OCI-LY1 (cell line): Measurements from ENCODE around the gene ZNF491.

Experiments used
- H2AFZ ChIP-seq: fragments of 200-600 bp; sonication (generic), shearing (Covaris generic); 2 replicates; pipeline ENCODE4 v1.6.0; 2014; ENCODE audit warnings: antibody characterized with exemption, mild to moderate bottlenecking, low read length
- H3F3A ChIP-seq: fragments of 200-600 bp; sonication (generic), shearing (Covaris generic); 2 replicates; pipeline ENCODE4 v1.6.0; 2014; ENCODE audit warnings: mild to moderate bottlenecking, antibody characterized with exemption, low read length, moderate library complexity; ENCODE audit not compliant: insufficient read depth
- H3K27ac ChIP-seq: fragments of 200-600 bp; sonication (generic); 2 replicates; pipeline ENCODE4 v1.5.1; 2014; ENCODE audit warnings: low read length, mixed run types, mild to moderate bottlenecking, low read depth; ENCODE audit not compliant: poor library complexity, severe bottlenecking
- H3K27me3 ChIP-seq: fragments of 200-600 bp; sonication (generic); 2 replicates; pipeline ENCODE4 v1.6.0; 2014; ENCODE audit warnings: antibody characterized with exemption, mild to moderate bottlenecking, low read length, moderate library complexity; ENCODE audit not compliant: insufficient read depth
- H3K36me3 ChIP-seq: fragments of 200-600 bp; sonication (generic); 2 replicates; pipeline ENCODE4 v1.6.1; 2014; ENCODE audit warnings: mild to moderate bottlenecking, antibody characterized with exemption, low read length, moderate library complexity, mixed read lengths; ENCODE audit not compliant: insufficient read depth
- H3K4me1 ChIP-seq: fragments of 200-600 bp; sonication (generic); 2 replicates; pipeline ENCODE4 v1.5.1; 2014; ENCODE audit warnings: mild to moderate bottlenecking, low read length, moderate library complexity; ENCODE audit not compliant: insufficient read depth, severe bottlenecking
- H3K4me2 ChIP-seq: fragments of 200-600 bp; sonication (generic), shearing (Covaris generic); 2 replicates; pipeline ENCODE4 v1.6.1; 2014; ENCODE audit warnings: low read length
- H3K4me3 ChIP-seq: fragments of 200-600 bp; sonication (generic); 2 replicates; pipeline ENCODE4 v1.5.1; 2014; ENCODE audit warnings: low read length, low read depth, mild to moderate bottlenecking, mixed read lengths; ENCODE audit not compliant: poor library complexity, severe bottlenecking
- H3K79me2 ChIP-seq: fragments of 200-600 bp; shearing (Covaris generic); 2 replicates; pipeline ENCODE4 v1.6.1; 2016; ENCODE audit warnings: mixed run types, low read length, mixed read lengths; ENCODE audit not compliant: insufficient read depth
- H3K9ac ChIP-seq: fragments of 200-600 bp; sonication (generic), shearing (Covaris generic); 2 replicates; pipeline ENCODE4 v1.6.1; 2014; ENCODE audit warnings: mild to moderate bottlenecking, low read length, mixed read lengths
- H3K9me2 ChIP-seq: fragments of 200-600 bp; sonication (generic), shearing (Covaris generic); 2 replicates; pipeline ENCODE4 v1.6.1; 2014; ENCODE audit warnings: low read depth, mild to moderate bottlenecking, low read length, mixed read lengths
- H3K9me3 ChIP-seq: fragments of 200-600 bp; shearing (Covaris generic); 2 replicates; pipeline ENCODE4 v1.6.1; 2014; ENCODE audit warnings: low read length, mixed read lengths
- H4K20me1 ChIP-seq: fragments of 200-600 bp; sonication (generic), shearing (Covaris generic); 2 replicates; pipeline ENCODE4 v1.6.0; 2016; ENCODE audit warnings: mild to moderate bottlenecking, low read length; ENCODE audit not compliant: insufficient read depth
- EZH2 ChIP-seq: fragments of 200-600 bp; sonication (generic), shearing (Covaris generic); IDR thresholded peaks from 2 replicates; pipeline ENCODE4 v1.8.0; 2017; ENCODE audit warnings: borderline replicate concordance, mixed run types, mild to moderate bottlenecking, antibody characterized with exemption, low read length, moderate library complexity, mixed read lengths
- TF ChIP-seq, protein P1 (sequence below): fragments of 200-600 bp; sonication (generic), shearing (Covaris generic); IDR thresholded peaks from 2 replicates; pipeline ENCODE4 v1.5.1; 2017; ENCODE audit warnings: mild to moderate bottlenecking, antibody characterized with exemption, low read length, moderate library complexity, mixed read lengths

Gene ZNF491

DNA sequence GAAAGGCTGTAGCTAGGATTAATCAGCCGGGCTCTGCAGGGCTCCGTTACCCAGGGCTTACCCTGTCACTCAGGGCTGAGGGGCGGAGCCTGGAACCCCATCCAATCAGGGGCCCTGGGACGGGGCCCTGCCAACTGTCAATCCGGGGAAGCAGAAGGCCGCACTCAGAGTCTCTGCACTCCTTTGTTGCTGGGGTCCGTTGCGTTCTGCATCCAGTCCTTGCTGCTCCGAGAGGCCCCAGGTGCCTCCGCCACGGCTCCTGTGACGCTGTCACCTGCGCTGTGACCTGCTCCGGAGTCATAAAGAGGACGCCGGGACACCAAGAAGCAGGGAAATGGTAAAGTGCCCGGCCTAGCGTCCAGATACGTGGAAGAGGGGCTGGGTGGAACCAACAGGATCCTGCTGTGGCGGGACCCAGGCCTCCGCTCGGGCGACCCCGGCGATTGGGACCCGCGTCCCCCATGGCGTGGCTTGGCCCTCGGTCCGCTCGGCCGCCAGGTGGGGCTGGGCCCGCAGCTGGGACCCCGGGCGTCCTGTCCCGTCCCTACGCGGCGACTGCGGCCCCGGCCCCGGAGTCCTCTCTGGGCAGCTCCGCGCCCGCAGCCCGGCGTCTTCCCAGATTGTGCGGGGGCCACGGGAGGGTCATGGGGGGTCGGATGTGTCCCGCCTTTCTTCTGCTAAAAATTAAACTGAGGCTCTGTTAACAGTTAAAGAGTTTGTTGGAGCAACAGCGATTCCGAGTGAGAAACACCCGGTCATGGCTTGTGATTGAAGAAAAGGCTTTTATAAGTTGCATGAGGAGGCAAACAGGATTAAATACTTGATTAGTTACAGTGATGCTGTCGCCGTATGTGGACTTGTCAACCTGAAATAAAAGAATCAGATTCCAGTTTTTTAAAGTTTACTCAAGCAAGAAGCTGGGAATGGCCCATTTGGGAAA is at the start of gene ZNF491:
Gene ZNF491 (plus strand): TSS at position 133 of the 940 bp plus-strand sequence. CDS start 7,431 bp downstream, outside the sequence.
- peaks cover 13% of the 10 kb centered on the region for H3K4me1 ChIP-seq
- H3K27ac ChIP-seq, result peak within 1 kb of the TSS; percentile 41
- no peaks in the 10 kb centered on the region for H3K79me2 ChIP-seq
- no peak within 1 kb of the TSS for H2AFZ ChIP-seq
- no peaks in the 10 kb centered on the region for H3K27me3 ChIP-seq
- H3K36me3 ChIP-seq, result no peaks in the 10 kb centered on the region
- peak within 1 kb of the TSS; percentile 71 for H3K4me3 ChIP-seq
- H4K20me1 ChIP-seq, result no peaks in the 10 kb centered on the region
- H3K9ac ChIP-seq, result peak within 1 kb of the TSS; percentile 68
- no peaks in the 10 kb centered on the region for H3K9me2 ChIP-seq
- no peaks in the 10 kb centered on the region for H3F3A ChIP-seq
- TF ChIP-seq, protein P1, sequence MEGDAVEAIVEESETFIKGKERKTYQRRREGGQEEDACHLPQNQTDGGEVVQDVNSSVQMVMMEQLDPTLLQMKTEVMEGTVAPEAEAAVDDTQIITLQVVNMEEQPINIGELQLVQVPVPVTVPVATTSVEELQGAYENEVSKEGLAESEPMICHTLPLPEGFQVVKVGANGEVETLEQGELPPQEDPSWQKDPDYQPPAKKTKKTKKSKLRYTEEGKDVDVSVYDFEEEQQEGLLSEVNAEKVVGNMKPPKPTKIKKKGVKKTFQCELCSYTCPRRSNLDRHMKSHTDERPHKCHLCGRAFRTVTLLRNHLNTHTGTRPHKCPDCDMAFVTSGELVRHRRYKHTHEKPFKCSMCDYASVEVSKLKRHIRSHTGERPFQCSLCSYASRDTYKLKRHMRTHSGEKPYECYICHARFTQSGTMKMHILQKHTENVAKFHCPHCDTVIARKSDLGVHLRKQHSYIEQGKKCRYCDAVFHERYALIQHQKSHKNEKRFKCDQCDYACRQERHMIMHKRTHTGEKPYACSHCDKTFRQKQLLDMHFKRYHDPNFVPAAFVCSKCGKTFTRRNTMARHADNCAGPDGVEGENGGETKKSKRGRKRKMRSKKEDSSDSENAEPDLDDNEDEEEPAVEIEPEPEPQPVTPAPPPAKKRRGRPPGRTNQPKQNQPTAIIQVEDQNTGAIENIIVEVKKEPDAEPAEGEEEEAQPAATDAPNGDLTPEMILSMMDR, result peak; percentile 34; the same call in 1 of the 2 replicates
- no peak for TF ChIP-seq EZH2
- H3K4me2 ChIP-seq, result peak within 1 kb of the TSS; percentile 78
- peaks cover 6% of the 10 kb centered on the region; the same call in 1 of the 2 replicates for H3K9me3 ChIP-seq

GRCh38 chr19:11749751-11750150 is 48.6 kb upstream of the ZNF491 start:
- TF ChIP-seq, protein P1, result no peak
- no peak for TF ChIP-seq EZH2
- H3K27ac ChIP-seq, result no peak overlapping the region
- no peak overlapping the region for H2AFZ ChIP-seq
- H3K79me2 ChIP-seq, result no peaks in the 10 kb centered on the region
- H4K20me1 ChIP-seq, result no peaks in the 10 kb centered on the region
- no peak overlapping the region for H3K4me2 ChIP-seq
- H3K9ac ChIP-seq, result no peak overlapping the region
- H3K36me3 ChIP-seq, result no peaks in the 10 kb centered on the region
- no peaks in the 10 kb centered on the region for H3K9me2 ChIP-seq
- no peaks in the 10 kb centered on the region for H3K4me1 ChIP-seq
- no peak overlapping the region for H3K4me3 ChIP-seq
- no peaks in the 10 kb centered on the region for H3F3A ChIP-seq
- peaks cover 6% of the 10 kb centered on the region; the same call in 1 of the 2 replicates for H3K9me3 ChIP-seq
- no peaks in the 10 kb centered on the region for H3K27me3 ChIP-seq

- no peak overlapping the region for H3K9ac ChIP-seq
- H4K20me1 ChIP-seq, result no peaks in the 10 kb centered on the region
- H3K36me3 ChIP-seq, result no peaks in the 10 kb centered on the region
- no peak overlapping the region for H3K4me2 ChIP-seq
- no peaks in the 10 kb centered on the region for H3K4me1 ChIP-seq
- no peaks in the 10 kb centered on the region for H3K27me3 ChIP-seq
- no peaks in the 10 kb centered on the region for H3K79me2 ChIP-seq
- no peaks in the 10 kb centered on the region for H3K9me2 ChIP-seq
- H3K27ac ChIP-seq, result no peak overlapping the region
- H3K4me3 ChIP-seq, result no peak overlapping the region
- H2AFZ ChIP-seq, result no peak overlapping the region
- H3K9me3 ChIP-seq, result peaks cover 18% of the 10 kb centered on the region; the same call in 1 of the 2 replicates
- TF ChIP-seq, protein P1, result no peak
- TF ChIP-seq EZH2, result no peak
- H3F3A ChIP-seq, result no peaks in the 10 kb centered on the region
These were observed 46.0 kb upstream of the ZNF491 start for GRCh38 chr19:11752244-11752736.
